ENCODE results near the gene CBX3.
"Not testable (repeated sequence)": the region's sequence is repeated elsewhere in the genome, so short reads cannot be mapped to it uniquely, and the experiment has no call there.

Gene CBX3

DNA sequence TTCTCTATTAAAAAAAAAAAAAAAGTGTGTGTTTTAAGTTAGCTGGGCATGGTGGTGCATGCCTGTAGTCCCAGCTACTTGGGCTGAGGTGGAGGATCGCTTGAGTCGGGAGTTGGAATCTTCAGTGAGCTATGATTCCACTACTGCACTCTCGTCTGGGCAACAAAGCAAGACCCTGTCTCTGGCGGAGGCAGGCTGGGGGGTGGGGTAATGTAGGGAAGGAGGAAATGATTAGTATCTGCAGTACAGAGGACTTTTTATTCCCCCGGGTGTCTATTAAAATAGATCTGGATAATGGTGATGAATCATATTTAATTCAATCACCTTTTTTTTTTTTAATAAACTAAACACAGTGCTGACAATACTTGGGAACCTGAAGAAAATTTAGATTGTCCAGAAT is 6.5 kb downstream of the CBX3 start:
- no peak for DNase-seq

DNA sequence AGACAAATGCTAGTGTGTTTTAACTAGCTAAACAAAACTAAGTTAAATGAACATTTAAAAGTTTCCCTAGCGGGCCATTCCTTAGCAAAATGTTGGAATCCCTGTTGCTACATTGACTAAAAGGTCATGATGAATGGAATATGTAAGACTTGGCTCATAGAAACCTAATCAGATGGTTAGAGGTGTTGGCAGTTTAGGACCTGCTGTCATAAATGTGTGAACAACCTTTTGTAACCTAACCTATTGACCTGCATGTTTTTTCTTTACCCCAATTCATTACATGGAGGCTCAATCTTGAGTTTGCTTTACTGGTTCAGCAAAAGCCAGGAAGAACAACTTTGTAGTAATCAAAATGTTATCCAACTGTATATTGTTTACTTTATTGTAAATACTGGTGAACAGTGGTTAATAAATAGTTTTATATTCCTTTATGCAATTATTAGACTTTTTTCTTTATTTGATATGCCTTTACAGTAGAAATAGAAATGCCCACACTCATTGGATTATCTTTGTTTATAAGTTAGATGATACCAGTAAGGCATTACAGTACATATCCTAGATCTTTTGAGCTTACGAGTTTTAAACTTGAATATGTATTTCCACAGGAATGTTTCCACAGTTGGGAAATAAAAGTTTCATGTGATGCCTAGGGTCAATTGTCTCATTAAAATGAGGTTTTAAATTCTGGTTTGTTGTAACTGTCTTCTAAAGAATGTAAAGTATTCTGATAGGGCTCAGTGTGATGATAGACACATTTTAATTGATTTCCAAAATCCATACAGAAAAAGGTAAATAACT is 11.6 kb downstream of the CBX3 start:
- DNase-seq = no peak

DNA sequence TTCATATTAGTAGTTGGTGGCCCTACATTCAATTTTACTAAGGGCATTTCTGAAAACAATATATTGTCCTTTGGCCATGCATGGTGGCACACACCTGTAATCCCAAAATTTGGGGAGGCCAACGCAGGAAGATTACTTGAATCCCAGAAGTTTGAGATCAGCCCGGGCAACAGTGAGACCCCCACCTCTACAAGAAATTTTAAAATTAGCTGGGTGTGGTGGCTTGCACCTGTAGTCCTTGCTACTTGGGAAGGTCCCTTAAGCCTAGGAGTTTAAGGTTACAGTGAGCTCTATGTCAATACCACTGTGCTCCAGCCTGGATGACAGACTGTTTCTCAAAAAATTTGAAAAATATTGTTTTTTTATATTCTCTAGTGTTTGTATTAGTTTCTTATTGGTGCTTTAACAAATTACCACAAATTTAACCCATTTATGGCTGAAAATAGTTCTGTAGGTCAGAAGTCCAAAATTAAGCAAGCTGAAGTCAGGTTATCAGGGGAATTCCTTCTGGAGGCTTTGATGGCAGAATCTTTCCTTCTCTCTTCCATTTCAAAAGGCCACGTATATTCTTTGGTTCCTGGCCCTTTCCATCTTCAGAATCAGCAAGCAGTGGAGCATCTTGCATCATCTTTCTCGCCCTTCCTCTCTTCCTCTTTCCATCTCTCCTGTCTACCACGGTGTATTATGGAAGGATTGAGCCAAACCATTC is 12.4 kb downstream of the CBX3 start:
- no peak for DNase-seq

DNA sequence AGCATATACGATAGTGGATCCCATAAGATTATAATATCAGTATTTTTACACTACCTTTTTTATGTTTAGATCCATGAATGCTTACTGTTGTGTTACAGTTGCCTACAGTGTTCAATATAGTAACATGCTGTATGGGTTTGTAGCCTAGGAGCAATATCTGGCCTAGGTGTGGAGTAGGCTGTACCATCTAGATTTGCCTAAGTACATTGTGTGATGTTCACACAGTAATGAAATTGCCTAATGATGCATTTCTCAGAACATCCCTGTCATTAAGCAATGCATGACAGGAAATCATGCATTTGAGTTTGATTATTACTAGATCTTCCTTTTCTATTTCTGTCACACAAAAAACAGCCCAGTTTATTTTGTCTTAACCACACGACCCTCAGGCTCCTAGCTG is 14.5 kb downstream of the CBX3 start:
- DNase-seq = no peak

DNA sequence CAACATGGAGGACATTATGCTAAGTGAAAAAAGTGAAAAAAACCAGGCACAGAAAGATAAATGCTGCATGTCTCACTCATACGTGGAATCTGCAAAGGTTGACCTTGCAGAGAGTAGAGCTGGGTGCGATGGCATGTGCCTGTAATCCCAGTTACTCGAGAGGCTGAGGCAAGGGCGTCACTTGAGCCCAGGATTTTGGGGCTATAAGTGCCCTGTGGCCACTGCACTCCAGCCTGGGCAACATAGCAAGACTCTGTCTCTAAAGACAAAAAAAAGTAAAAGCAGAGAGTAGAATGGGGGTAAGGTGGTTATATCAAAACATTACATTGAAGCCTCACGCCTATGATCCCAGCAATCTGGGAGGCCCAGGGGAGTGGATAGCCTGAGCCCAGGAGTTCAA is 22.8 kb downstream of the CBX3 start:
- no peak for DNase-seq

DNA sequence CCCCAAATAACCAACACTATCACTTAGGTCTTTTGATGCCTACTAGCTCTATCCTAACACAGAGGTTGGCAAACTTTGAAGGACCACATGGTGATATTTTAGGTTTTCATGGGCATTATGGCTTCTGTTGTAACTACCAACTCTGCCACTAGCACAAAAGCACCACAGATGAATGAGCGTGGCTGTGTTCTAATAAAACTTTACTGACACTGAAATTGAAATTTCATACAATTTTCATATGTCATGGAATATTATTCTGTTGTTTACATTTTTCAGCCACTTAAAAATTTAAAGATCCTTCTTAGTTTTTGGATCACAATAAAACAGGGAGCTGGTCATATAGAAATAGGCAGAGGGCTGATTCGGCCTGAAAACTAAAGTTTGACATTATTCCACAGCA is 26.4 kb downstream of the CBX3 start:
- no peak for DNase-seq

DNA sequence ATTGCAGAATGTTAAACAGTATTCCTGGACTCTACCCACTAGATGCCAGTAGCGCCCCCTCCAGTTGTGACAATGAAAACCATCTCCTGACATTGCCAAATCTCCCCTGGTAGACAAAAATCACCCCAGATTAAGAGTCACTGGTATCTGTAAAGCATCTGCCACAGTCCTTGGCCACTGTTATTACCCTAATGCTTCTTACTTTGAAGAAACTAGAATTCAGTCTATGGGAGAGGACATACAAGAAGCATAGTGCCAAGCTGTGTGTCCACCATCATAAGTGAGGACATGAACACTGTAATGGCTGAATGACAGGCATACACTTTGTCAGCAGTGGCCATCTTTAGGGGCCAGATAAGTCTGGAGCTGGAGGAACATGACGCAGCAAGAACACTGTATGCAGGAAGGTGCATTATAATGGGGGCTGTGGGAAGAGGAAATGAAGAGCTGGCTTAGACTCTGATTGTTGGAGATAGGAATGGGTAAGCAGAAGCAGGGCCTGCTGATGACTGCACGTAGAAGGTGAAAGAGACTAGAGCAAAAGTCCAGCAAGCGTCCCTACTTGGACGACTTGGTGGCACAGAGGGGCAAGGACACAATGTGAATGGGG is 32.5 kb downstream of the CBX3 start:
- DNase-seq = no peak

DNA sequence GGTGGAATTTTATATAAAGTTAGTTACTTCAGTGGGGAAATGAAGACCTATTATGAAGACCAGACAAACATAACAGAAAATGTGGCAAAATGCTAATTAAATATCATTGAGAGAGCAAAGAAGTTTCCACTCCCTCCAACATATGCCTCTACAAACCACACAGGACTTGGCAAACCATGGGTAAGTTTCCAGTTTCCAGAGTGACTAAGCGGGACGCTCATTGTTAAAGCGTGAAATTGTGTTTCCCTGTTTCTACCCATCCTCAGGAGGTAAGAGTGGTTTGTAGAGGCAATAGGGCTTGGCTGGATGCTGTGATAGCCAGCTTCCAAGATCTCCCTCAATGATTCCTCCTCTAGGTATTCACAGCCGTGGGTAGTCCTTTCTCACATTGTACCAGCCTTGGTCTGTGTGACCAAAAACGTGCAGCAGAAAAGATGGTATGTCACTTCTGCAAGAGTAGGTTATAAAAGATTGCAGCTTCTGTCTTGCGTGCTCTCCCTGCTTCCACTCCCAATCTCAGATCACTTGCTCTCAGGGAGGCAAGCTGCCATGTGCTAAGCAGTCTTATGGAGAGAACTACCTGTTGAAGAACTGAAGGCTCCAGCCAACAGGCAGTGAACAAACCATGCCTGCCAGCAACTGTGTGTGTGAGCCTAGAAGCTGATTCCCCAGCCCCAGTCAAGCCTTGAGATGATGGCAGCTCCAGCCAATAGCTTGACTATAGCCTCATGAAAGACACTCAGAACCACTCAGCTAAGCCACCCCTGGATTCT is 35.7 kb downstream of the CBX3 start:
- DNase-seq = no peak

DNA sequence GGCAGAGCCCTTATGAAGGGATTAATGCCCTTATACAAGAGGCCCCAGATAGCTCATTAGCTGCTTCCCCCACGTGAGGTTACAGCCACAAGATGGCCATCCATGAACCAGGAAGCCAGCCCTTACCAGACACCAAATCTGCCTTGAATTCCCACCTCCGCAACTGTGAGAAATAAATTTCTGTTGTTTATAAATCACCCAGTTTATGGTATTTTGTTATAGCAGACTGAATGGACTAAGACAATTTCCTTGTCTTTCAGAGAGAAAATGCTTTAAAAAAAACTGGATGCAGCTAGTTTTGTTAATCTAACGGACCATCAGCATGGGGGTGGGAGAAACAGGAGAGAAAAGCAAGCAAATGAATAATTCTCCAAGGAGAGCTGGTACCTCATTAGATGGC is 36.5 kb downstream of the CBX3 start:
- DNase-seq = no peak

DNA sequence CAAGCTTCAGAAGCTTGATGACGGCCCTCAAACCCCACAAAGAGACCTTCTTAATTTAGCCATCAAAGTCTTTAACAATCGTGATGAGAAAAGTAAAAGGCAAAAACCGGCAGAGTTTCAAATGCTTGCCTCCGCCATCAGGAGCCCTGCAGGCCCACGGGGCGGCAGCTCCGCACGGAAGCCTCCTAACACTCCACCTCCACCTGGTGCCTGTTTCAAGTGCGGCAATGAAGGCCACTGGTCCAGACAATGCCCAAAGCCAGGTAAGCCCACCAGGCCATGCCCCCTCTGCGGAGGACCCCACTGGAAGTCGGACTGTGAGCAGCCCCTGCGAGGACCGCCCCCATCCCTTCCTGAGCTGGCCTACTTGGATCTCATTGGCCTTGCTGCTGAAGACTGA is 43.6 kb downstream of the CBX3 start:
- no peak for DNase-seq

DNA sequence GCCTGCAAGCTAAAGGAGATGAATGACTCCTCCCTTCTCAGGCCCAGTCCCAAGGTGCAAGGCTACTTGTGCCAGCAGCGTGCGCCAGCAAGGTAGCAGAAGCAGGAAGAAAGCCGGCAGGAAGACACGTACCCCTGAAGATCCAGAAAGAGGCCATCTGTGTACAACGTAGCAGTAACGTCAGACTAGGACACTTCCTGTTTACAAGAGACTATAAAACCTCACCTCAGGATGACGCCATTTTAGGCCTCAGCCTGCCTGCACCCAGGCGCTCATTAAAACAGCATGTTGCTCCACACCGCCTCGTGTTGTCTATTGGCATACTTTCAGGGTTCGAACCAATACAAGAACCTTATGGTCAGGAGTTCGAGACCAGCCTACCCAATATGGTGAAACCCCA is 48.7 kb downstream of the CBX3 start:
- no peak for DNase-seq

DNA sequence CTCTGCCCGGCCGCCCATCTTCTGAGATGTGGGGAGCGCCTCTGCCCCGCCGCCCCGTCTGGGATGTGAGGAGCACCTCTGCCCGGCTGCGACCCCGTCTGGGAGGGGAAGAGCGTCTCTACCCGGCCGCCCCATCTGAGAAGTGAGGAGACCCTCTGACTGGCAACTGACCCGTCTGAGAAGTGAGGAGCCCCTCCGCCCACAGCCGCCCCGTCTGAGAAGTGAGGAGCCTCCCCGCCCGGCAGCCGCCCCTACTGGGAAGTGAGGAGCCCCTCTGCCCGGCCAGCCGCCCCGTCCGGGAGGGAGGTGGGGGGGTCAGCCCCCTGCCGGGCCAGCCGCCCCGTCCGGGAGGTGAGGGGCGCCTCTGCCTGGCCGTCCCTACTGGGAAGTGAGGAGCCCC is 60.3 kb downstream of the CBX3 start:
- not testable (repeated sequence) for DNase-seq
